B cell (primary cell): ENCODE measurements around the gene FPR1.

Experiments
- EZH2 ChIP-seq: IDR thresholded peaks from 2 replicates; pipeline ENCODE4 v1.6.1; 2012; ENCODE audit warnings: borderline replicate concordance, low read depth, mild to moderate bottlenecking, moderate library complexity, low read length; ENCODE audit not compliant: insufficient read depth, poor library complexity, severe bottlenecking
- TF ChIP-seq, protein P1 (sequence below): fragments of 200-600 bp; IDR thresholded peaks from one replicate; pipeline ENCODE4 v1.8.0; 2022; ENCODE audit warnings: antibody characterized with exemption, mild to moderate bottlenecking

- TF ChIP-seq, protein P1, sequence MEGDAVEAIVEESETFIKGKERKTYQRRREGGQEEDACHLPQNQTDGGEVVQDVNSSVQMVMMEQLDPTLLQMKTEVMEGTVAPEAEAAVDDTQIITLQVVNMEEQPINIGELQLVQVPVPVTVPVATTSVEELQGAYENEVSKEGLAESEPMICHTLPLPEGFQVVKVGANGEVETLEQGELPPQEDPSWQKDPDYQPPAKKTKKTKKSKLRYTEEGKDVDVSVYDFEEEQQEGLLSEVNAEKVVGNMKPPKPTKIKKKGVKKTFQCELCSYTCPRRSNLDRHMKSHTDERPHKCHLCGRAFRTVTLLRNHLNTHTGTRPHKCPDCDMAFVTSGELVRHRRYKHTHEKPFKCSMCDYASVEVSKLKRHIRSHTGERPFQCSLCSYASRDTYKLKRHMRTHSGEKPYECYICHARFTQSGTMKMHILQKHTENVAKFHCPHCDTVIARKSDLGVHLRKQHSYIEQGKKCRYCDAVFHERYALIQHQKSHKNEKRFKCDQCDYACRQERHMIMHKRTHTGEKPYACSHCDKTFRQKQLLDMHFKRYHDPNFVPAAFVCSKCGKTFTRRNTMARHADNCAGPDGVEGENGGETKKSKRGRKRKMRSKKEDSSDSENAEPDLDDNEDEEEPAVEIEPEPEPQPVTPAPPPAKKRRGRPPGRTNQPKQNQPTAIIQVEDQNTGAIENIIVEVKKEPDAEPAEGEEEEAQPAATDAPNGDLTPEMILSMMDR = no peak
- no peak for TF ChIP-seq EZH2
Observed at GRCh38 chr19:51742789-51743188, 8.9 kb downstream of the FPR1 start.
